HepG2 (cell line): ENCODE measurements around the gene POLD3. TPM values are rescaled to one million over a fixed set of nuclear protein-coding genes. Genes with fewer than 3 reads are reported as not detected.
A peak's percentile ranks its signal among the peaks of the same experiment; 100 is the strongest.

ENCODE experiments used
- ADNP ChIP-seq: sonication (generic); formaldehyde crosslinking; IDR thresholded peaks from 2 replicates; pipeline ENCODE4 v1.4.0; 2020; ENCODE audit warnings: missing genetic modification reagents
- BCL3 ChIP-seq: sonication (generic); formaldehyde crosslinking; IDR thresholded peaks from 2 replicates; pipeline ENCODE4 v1.5.1; 2020; ENCODE audit warnings: mild to moderate bottlenecking, missing genetic modification reagents, moderate library complexity
- DNMT1 ChIP-seq: sonication (generic); formaldehyde crosslinking; IDR thresholded peaks from 2 replicates; pipeline ENCODE4 v1.5.1; 2020; ENCODE audit warnings: mild to moderate bottlenecking, missing genetic modification reagents
- DR1 ChIP-seq: sonication (generic); formaldehyde crosslinking; IDR thresholded peaks from 2 replicates; pipeline ENCODE4 v1.8.0; 2021; ENCODE audit warnings: mild to moderate bottlenecking, missing genetic modification reagents, inconsistent platforms
- KDM2A ChIP-seq: sonication (generic); formaldehyde crosslinking; IDR thresholded peaks from 2 replicates; pipeline ENCODE4 v1.4.0; 2020; ENCODE audit warnings: low read depth, missing genetic modification reagents, borderline replicate concordance
- NCOA1 ChIP-seq: sonication (generic); formaldehyde crosslinking; IDR thresholded peaks from 2 replicates; pipeline ENCODE4 v1.9.0; 2021; ENCODE audit warnings: missing genetic modification reagents
- PATZ1 ChIP-seq: sonication (generic); formaldehyde crosslinking; IDR thresholded peaks from 2 replicates; pipeline ENCODE4 v1.4.0; 2020; ENCODE audit warnings: missing genetic modification reagents
- POGZ ChIP-seq: sonication (generic); formaldehyde crosslinking; IDR thresholded peaks from 2 replicates; pipeline ENCODE4 v1.4.0; 2020; ENCODE audit warnings: mild to moderate bottlenecking, missing genetic modification reagents
- PPARG ChIP-seq: conservative IDR thresholded peaks from 2 replicates; pipeline ENCODE4 v1.6.1; 2016; ENCODE audit warnings: missing biosample characterization, missing genetic modification reagents
- REXO4 ChIP-seq: sonication (generic); formaldehyde crosslinking; IDR thresholded peaks from 2 replicates; pipeline ENCODE4 v1.8.0; 2022; ENCODE audit warnings: missing genetic modification reagents, mild to moderate bottlenecking, borderline replicate concordance
- TBX3 ChIP-seq: fragments of 450-650 bp; IDR thresholded peaks from 2 replicates; pipeline ENCODE4 v1.6.1; 2017; ENCODE audit warnings: antibody characterized with exemption, mild to moderate bottlenecking, inconsistent platforms, borderline replicate concordance
- ZBTB42 ChIP-seq: sonication (generic); formaldehyde crosslinking; IDR thresholded peaks from 2 replicates; pipeline ENCODE4 v1.5.0; 2020; ENCODE audit warnings: mild to moderate bottlenecking, missing genetic modification reagents
- ZBTB7B ChIP-seq: sonication (generic); formaldehyde crosslinking; IDR thresholded peaks from 2 replicates; pipeline ENCODE4 v1.4.0; 2020; ENCODE audit warnings: missing genetic modification reagents
- ZNF160 ChIP-seq: sonication (generic); formaldehyde crosslinking; IDR thresholded peaks from 2 replicates; pipeline ENCODE4 v1.8.0; 2022; ENCODE audit warnings: mild to moderate bottlenecking, inconsistent platforms, missing genetic modification reagents
- ZNF577 ChIP-seq: sonication (generic); formaldehyde crosslinking; IDR thresholded peaks from 2 replicates; pipeline ENCODE4 v1.4.0; 2020; ENCODE audit warnings: mild to moderate bottlenecking, low read depth, missing genetic modification reagents, borderline replicate concordance
- ZNF768 ChIP-seq: sonication (generic); formaldehyde crosslinking; IDR thresholded peaks from 2 replicates; pipeline ENCODE4 v1.4.0; 2020; ENCODE audit warnings: missing genetic modification reagents
- ZSCAN25 ChIP-seq: sonication (generic); formaldehyde crosslinking; IDR thresholded peaks from 2 replicates; pipeline ENCODE4 v1.8.0; 2022; ENCODE audit warnings: mild to moderate bottlenecking, missing genetic modification reagents
- ZUFSP ChIP-seq: sonication (generic); formaldehyde crosslinking; IDR thresholded peaks from 2 replicates; pipeline ENCODE4 v1.9.0; 2021; ENCODE audit warnings: missing genetic modification reagents, mild to moderate bottlenecking, borderline replicate concordance
- polyA plus RNA-seq, 8 experiments: library from polyadenylated mRNA; depleted of rRNA in 3 of 8; stranded (reverse) in 7 of 8; unstranded in 1 of 8; fragments of >200 nt; fragmentation: Illumina TruSeq in 4 of 8; extraction: Trizol in 4 of 8; gene quantifications; 2 replicates each; pipeline versions ENCODE4 v1.2.1 to v1.2.3, GENCODE V29; 2011 to 2016; ENCODE audit warnings: low read depth in 4 of 8, missing spikeins in 1 of 8, mixed read lengths in 1 of 8; ENCODE audit not compliant: insufficient read depth in 1 of 8
- total RNA-seq, 5 experiments: library from RNA; depleted of rRNA; stranded (reverse); fragments of >200 nt; fragmentation: Illumina TruSeq; extraction: Trizol; gene quantifications; 2 replicates each; pipeline ENCODE4 v1.2.3, GENCODE V29; 2016; ENCODE audit warnings: low read depth in 1 of 5
- TF ChIP-seq, protein P1 (sequence below): IDR thresholded peaks from 2 replicates; pipeline ENCODE4 v1.6.1; 2018; ENCODE audit warnings: missing genetic modification reagents
- TF ChIP-seq, protein P2 (sequence below): sonication (generic); formaldehyde crosslinking; IDR thresholded peaks from 2 replicates; pipeline ENCODE4 v1.5.0; 2020; ENCODE audit warnings: mild to moderate bottlenecking, missing genetic modification reagents

The POLD3 gene
- total and polyA plus RNA-seq, 2 of the 13 experiments (the other 11 are each of a cell fraction or from before 2014, with no cell fraction given) = 6.3 to 18.9 TPM

DNA sequence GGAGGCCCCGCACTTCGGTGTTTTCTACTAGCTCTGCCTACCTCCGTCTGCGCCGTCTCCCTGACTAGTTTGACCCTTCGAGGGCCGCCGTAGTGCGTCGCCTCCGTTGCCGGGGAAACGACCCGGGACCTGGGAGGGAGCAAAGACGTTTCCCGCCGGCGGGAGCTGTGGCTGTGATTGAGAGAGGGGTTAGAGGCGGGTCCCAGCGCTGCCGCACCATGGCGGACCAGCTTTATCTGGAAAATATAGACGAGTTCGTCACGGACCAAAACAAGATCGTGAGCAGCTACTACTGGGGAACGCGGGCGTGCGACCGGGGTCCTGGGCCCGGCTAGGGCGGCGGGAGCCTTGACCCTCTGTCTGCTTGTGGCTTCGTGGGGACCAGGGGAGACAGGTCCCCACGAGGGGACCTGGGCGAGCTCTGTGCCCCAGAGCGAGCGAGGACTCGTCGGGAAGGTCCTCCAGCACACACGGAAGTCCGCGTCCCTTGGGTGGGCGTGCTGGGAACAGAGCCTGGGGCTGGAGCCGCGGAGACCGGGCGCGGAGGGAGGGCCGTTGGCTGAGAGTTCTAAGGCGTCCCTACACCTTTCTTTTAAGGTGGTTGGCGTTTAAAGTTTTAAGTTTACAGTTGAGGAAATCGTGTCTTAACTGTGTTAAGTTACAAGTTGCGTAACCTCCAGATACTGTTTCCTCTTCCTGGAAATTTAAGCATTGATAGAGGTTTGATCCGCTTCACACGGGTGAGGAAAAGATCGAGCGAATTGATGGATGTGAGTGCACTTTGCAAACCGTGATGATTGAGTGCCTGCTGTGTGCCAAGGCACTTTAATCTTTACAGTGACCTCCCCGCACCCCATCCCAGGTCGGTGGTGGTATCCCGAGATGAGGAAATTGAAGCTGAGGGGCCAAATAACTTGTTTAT, at the start of gene POLD3 (continued):
- no peak for TF ChIP-seq ZUFSP (CRISPR knock-in tag)
- TF ChIP-seq, protein P1, sequence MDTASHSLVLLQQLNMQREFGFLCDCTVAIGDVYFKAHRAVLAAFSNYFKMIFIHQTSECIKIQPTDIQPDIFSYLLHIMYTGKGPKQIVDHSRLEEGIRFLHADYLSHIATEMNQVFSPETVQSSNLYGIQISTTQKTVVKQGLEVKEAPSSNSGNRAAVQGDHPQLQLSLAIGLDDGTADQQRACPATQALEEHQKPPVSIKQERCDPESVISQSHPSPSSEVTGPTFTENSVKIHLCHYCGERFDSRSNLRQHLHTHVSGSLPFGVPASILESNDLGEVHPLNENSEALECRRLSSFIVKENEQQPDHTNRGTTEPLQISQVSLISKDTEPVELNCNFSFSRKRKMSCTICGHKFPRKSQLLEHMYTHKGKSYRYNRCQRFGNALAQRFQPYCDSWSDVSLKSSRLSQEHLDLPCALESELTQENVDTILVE = peak; percentile 62; the same call in 1 of the 2 replicates
- TF ChIP-seq DR1 = 0 out of 2 replicates have a peak, but pooled peaks have one; percentile 18
- TF ChIP-seq, protein P2, sequence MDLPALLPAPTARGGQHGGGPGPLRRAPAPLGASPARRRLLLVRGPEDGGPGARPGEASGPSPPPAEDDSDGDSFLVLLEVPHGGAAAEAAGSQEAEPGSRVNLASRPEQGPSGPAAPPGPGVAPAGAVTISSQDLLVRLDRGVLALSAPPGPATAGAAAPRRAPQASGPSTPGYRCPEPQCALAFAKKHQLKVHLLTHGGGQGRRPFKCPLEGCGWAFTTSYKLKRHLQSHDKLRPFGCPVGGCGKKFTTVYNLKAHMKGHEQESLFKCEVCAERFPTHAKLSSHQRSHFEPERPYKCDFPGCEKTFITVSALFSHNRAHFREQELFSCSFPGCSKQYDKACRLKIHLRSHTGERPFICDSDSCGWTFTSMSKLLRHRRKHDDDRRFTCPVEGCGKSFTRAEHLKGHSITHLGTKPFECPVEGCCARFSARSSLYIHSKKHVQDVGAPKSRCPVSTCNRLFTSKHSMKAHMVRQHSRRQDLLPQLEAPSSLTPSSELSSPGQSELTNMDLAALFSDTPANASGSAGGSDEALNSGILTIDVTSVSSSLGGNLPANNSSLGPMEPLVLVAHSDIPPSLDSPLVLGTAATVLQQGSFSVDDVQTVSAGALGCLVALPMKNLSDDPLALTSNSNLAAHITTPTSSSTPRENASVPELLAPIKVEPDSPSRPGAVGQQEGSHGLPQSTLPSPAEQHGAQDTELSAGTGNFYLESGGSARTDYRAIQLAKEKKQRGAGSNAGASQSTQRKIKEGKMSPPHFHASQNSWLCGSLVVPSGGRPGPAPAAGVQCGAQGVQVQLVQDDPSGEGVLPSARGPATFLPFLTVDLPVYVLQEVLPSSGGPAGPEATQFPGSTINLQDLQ (CRISPR knock-in tag) = no peak
- TF ChIP-seq ZNF160 (CRISPR knock-in tag) = no peak; the same call in 1 of the 2 replicates
- TF ChIP-seq KDM2A (CRISPR knock-in tag) = peak; percentile 96
- peak; percentile 50; the same call in 1 of the 2 replicates for TF ChIP-seq ZBTB7B
- peak; percentile 40; the same call in 1 of the 2 replicates for TF ChIP-seq ZNF768 (CRISPR knock-in tag)
- no peak for TF ChIP-seq REXO4 (CRISPR knock-in tag)
- TF ChIP-seq ZSCAN25 = peak; percentile 46; the same call in 1 of the 2 replicates
- TF ChIP-seq ZNF577 (CRISPR knock-in tag) = no peak
- TF ChIP-seq PPARG (CRISPR knock-in tag) = peak; percentile 82
- no peak for TF ChIP-seq NCOA1 (CRISPR knock-in tag)
- peak; percentile 60; the same call in 1 of the 2 replicates for TF ChIP-seq POGZ (CRISPR knock-in tag)
- no peak for TF ChIP-seq TBX3
- TF ChIP-seq ZBTB42 (CRISPR knock-in tag) = no peak
- TF ChIP-seq BCL3 (CRISPR knock-in tag) = no peak
- peak; percentile 47; the same call in 1 of the 2 replicates for TF ChIP-seq PATZ1 (CRISPR knock-in tag)
- TF ChIP-seq DNMT1 (CRISPR knock-in tag) = no peak
- TF ChIP-seq ADNP (CRISPR knock-in tag) = no peak
